PC-3 (cell line): ENCODE data around the gene LOXHD1. TPM values are rescaled to one million over a fixed set of nuclear protein-coding genes. Genes with fewer than 3 reads are reported as not detected.

Experiments used
- ATAC-seq: fragments of 200-7000 bp; cut with Tn5 transposase; 2 replicates; pipeline ENCODE4 v1.9.1; 2020; ENCODE audit warnings: mild to moderate bottlenecking, moderate library complexity
- BruUV-seq: library from RNA; stranded (reverse); fragments of 400-500 nt; replicated peaks from 2 replicates; lab custom pipeline; 2021; lab: Mats Ljungman, UMichigan
- CTCF ChIA-PET: fragments of 300-600 bp; sonication (Branson Sonifier 250); formaldehyde crosslinking; loops from one replicate; lab custom pipeline; 2022; ENCODE audit warnings: antibody characterized with exemption; lab: Charles Lee
- POLR2A ChIA-PET: fragments of 300-600 bp; sonication (Branson Sonifier 250); formaldehyde crosslinking; loops from one replicate; lab custom pipeline; 2022; ENCODE audit warnings: antibody characterized with exemption; ENCODE audit not compliant: unreplicated experiment; lab: Charles Lee
- DNase-seq: peaks from one replicate; pipeline ENCODE4 v3.0.0-alpha.2; 2015
- H2AFZ ChIP-seq: fragments of 300-600 bp; sonication (generic); 2 replicates; pipeline ENCODE4 v1.6.0; 2016; ENCODE audit warnings: antibody characterized with exemption, low read length
- H3F3A ChIP-seq: fragments of 300-600 bp; sonication (generic); one replicate; pipeline ENCODE4 v1.6.0; 2017; ENCODE audit warnings: antibody characterized with exemption, low read length, control low read depth, mild to moderate bottlenecking; ENCODE audit not compliant: unreplicated experiment
- H3K27ac ChIP-seq: fragments of 300-600 bp; sonication (generic); 2 replicates; pipeline ENCODE4 v1.5.1; 2016; ENCODE audit warnings: mild to moderate bottlenecking, low read length
- H3K27me3 ChIP-seq: fragments of 300-600 bp; sonication (generic); 2 replicates; pipeline ENCODE4 v1.6.1; 2016; ENCODE audit warnings: low read length, mixed read lengths
- H3K36me3 ChIP-seq: fragments of 300-600 bp; sonication (generic); 2 replicates; pipeline ENCODE4 v1.6.1; 2016; ENCODE audit warnings: low read depth, mixed run types, low read length, mixed read lengths
- H3K4me1 ChIP-seq: fragments of 300-600 bp; sonication (generic); 2 replicates; pipeline ENCODE4 v1.5.1; 2016; ENCODE audit warnings: low read length; ENCODE audit not compliant: insufficient read depth
- H3K4me2 ChIP-seq: fragments of 300-600 bp; sonication (generic); 2 replicates; pipeline ENCODE4 v1.6.0; 2016; ENCODE audit warnings: low read length
- H3K4me3 ChIP-seq: fragments of 300-600 bp; sonication (generic); 2 replicates; pipeline ENCODE4 v1.5.1; 2016; ENCODE audit warnings: mild to moderate bottlenecking, low read length, mixed read lengths
- H3K79me2 ChIP-seq: fragments of 300-600 bp; sonication (generic); 2 replicates; pipeline ENCODE4 v1.6.1; 2017; ENCODE audit warnings: low read length, mixed read lengths
- H3K9ac ChIP-seq: fragments of 300-600 bp; sonication (generic); 2 replicates; pipeline ENCODE4 v1.6.0; 2016; ENCODE audit warnings: mild to moderate bottlenecking, low read length
- H3K9me2 ChIP-seq: fragments of 300-600 bp; sonication (generic); replicated peaks from 2 replicates; pipeline ENCODE4 v1.6.1; 2016; ENCODE audit warnings: mixed run types, low read length, mixed read lengths
- H3K9me3 ChIP-seq: fragments of 300-600 bp; sonication (generic); 2 replicates; pipeline ENCODE4 v1.6.1; 2016; ENCODE audit warnings: low read length, mixed read lengths
- H4K20me1 ChIP-seq: fragments of 300-600 bp; sonication (generic); 2 replicates; pipeline ENCODE4 v1.6.1; 2016; ENCODE audit warnings: low read length, mixed read lengths
- CTCF ChIP-seq: fragments of 300-600 bp; sonication (generic); conservative IDR thresholded peaks from 2 replicates; pipeline ENCODE4 v1.5.1; 2017; ENCODE audit warnings: antibody characterized with exemption, low read depth, mild to moderate bottlenecking, low read length
- EZH2 ChIP-seq: fragments of 300-600 bp; sonication (generic); IDR thresholded peaks from one replicate; pipeline ENCODE4 v1.6.1; 2017; ENCODE audit warnings: antibody characterized with exemption, mild to moderate bottlenecking, low read length; ENCODE audit not compliant: unreplicated experiment
- EZH2phosphoT487 ChIP-seq: fragments of 300-600 bp; sonication (generic); IDR thresholded peaks from 2 replicates; pipeline ENCODE4 v1.6.1; 2018; ENCODE audit warnings: mild to moderate bottlenecking, antibody characterized with exemption, low read length, borderline replicate concordance
- intact Hi-C: fragments of 100-400 bp; cut with micrococcal nuclease; formaldehyde crosslinking; loops from 2 replicates; pipeline ENCODE4 v1.9.0; 2023
- total RNA-seq: library from RNA; depleted of rRNA; stranded (reverse); fragments of >200 nt; gene quantifications from 2 replicates; pipeline ENCODE4 v1.2.3, GENCODE V29; 2014

Gene LOXHD1
- total RNA-seq, 1 experiment from 2014 or later, result not detected

GRCh38 chr18:46679846-46680598 lies 23.0 kb upstream of the LOXHD1 start:
- BruUV-seq, result no TSS peak
- H4K20me1 ChIP-seq, result no peaks in the 10 kb centered on the region
- H3K36me3 ChIP-seq, result no peaks in the 10 kb centered on the region
- TF ChIP-seq CTCF, result no peak
- TF ChIP-seq EZH2, result no peak
- no peak for TF ChIP-seq EZH2phosphoT487
- H3K4me2 ChIP-seq, result no peak overlapping the region
- no peaks in the 10 kb centered on the region for H3K79me2 ChIP-seq
- H3K9me2 ChIP-seq, result no peaks in the 10 kb centered on the region
- H3K4me3 ChIP-seq, result no peak overlapping the region
- no peaks in the 10 kb centered on the region for H3K9me3 ChIP-seq
- no peak for ATAC-seq
- H2AFZ ChIP-seq, result no peak overlapping the region
- no peak overlapping the region for H3K9ac ChIP-seq
- no peak for DNase-seq
- CTCF ChIA-PET, result no interaction called here
- intact Hi-C loops, result no loop called here
- POLR2A ChIA-PET, result no interaction called here
- H3K27ac ChIP-seq, result no peak overlapping the region
- no peaks in the 10 kb centered on the region for H3K27me3 ChIP-seq
- H3K4me1 ChIP-seq, result peaks cover 12% of the 10 kb centered on the region
- no peaks in the 10 kb centered on the region for H3F3A ChIP-seq

GRCh38 chr18:46678785-46679399 lies 21.9 kb upstream of the LOXHD1 start:
- H2AFZ ChIP-seq, result no peak overlapping the region
- TF ChIP-seq CTCF (no peak), EZH2 (no peak), EZH2phosphoT487 (no peak)
- no peaks in the 10 kb centered on the region for H3K27me3 ChIP-seq
- H3K9ac ChIP-seq, result no peak overlapping the region
- POLR2A ChIA-PET, result no interaction called here
- H3K79me2 ChIP-seq, result no peaks in the 10 kb centered on the region
- no TSS peak for BruUV-seq
- CTCF ChIA-PET, result no interaction called here
- no peak for ATAC-seq
- H3F3A ChIP-seq, result no peaks in the 10 kb centered on the region
- no peak overlapping the region for H3K27ac ChIP-seq
- DNase-seq, result no peak
- H3K9me3 ChIP-seq, result no peaks in the 10 kb centered on the region
- no peaks in the 10 kb centered on the region for H3K36me3 ChIP-seq
- peaks cover 12% of the 10 kb centered on the region for H3K4me1 ChIP-seq
- no peak overlapping the region for H3K4me2 ChIP-seq
- intact Hi-C loops, result no loop called here
- H4K20me1 ChIP-seq, result no peaks in the 10 kb centered on the region
- no peak overlapping the region for H3K4me3 ChIP-seq
- H3K9me2 ChIP-seq, result no peaks in the 10 kb centered on the region

GRCh38 chr18:46678041-46678440 lies 21.0 kb upstream of the LOXHD1 start:
- no peak overlapping the region for H3K27ac ChIP-seq
- H4K20me1 ChIP-seq, result no peaks in the 10 kb centered on the region
- H3K27me3 ChIP-seq, result no peaks in the 10 kb centered on the region
- H3F3A ChIP-seq, result no peaks in the 10 kb centered on the region
- intact Hi-C loops, result no loop called here
- peaks cover 12% of the 10 kb centered on the region for H3K4me1 ChIP-seq
- H3K4me3 ChIP-seq, result no peak overlapping the region
- H3K9me2 ChIP-seq, result no peaks in the 10 kb centered on the region
- ChIA-PET POLR2A (no interaction called here), CTCF (no interaction called here)
- no peak overlapping the region for H3K4me2 ChIP-seq
- TF ChIP-seq EZH2, result no peak
- TF ChIP-seq CTCF, result no peak
- BruUV-seq, result no TSS peak
- no peak overlapping the region for H3K9ac ChIP-seq
- DNase-seq (no peak), ATAC-seq (no peak)
- H3K9me3 ChIP-seq, result no peaks in the 10 kb centered on the region
- H2AFZ ChIP-seq, result no peak overlapping the region
- H3K79me2 ChIP-seq, result no peaks in the 10 kb centered on the region
- H3K36me3 ChIP-seq, result no peaks in the 10 kb centered on the region
